ENCODE measurements around the gene FBXL13.
"Not testable (repeated sequence)": the region's sequence is repeated elsewhere in the genome, so short reads cannot be mapped to it uniquely, and the experiment has no call there.

The FBXL13 gene

GRCh38 chr7:102791831-102792230 lies 282.8 kb downstream of the FBXL13 start:
- not testable (repeated sequence) for H3K4me3 ChIP-seq (ENCODE audit: low read depth, low read length); H3K27me3 ChIP-seq (ENCODE audit: control insufficient read depth, insufficient read depth, low read length); H3K36me3 ChIP-seq (ENCODE audit: control insufficient read depth, insufficient read depth, low read length); H3K9me3 ChIP-seq (ENCODE audit: control insufficient read depth, insufficient read depth, low read length); H3K27ac ChIP-seq (ENCODE audit: low read depth, low read length); H3K4me1 ChIP-seq (ENCODE audit: control insufficient read depth, insufficient read depth, low read length); H3K9ac ChIP-seq (ENCODE audit: low read depth, low read length)

- H3K4me3 ChIP-seq (ENCODE audit: low read depth, low read length); H3K27ac ChIP-seq (ENCODE audit: low read depth, low read length); H3K36me3 ChIP-seq (ENCODE audit: control insufficient read depth, insufficient read depth, low read length); H3K27me3 ChIP-seq (ENCODE audit: control insufficient read depth, insufficient read depth, low read length); H3K9me3 ChIP-seq (ENCODE audit: control insufficient read depth, insufficient read depth, low read length); H3K4me1 ChIP-seq (ENCODE audit: control insufficient read depth, insufficient read depth, low read length); H3K9ac ChIP-seq (ENCODE audit: low read depth, low read length): not testable (repeated sequence)
Observed at GRCh38 chr7:102791367-102791766, 283.2 kb downstream of the FBXL13 start.

GRCh38 chr7:102790364-102791100 lies 284.1 kb downstream of the FBXL13 start:
- H3K4me1 ChIP-seq (ENCODE audit: control insufficient read depth, insufficient read depth, low read length); H3K27ac ChIP-seq (ENCODE audit: low read depth, low read length); H3K36me3 ChIP-seq (ENCODE audit: control insufficient read depth, insufficient read depth, low read length); H3K27me3 ChIP-seq (ENCODE audit: control insufficient read depth, insufficient read depth, low read length); H3K4me3 ChIP-seq (ENCODE audit: low read depth, low read length); H3K9me3 ChIP-seq (ENCODE audit: control insufficient read depth, insufficient read depth, low read length); H3K9ac ChIP-seq (ENCODE audit: low read depth, low read length): not testable (repeated sequence)

- H3K4me3 ChIP-seq (ENCODE audit: low read depth, low read length); H3K9me3 ChIP-seq (ENCODE audit: control insufficient read depth, insufficient read depth, low read length); H3K9ac ChIP-seq (ENCODE audit: low read depth, low read length); H3K27me3 ChIP-seq (ENCODE audit: control insufficient read depth, insufficient read depth, low read length); H3K27ac ChIP-seq (ENCODE audit: low read depth, low read length); H3K4me1 ChIP-seq (ENCODE audit: control insufficient read depth, insufficient read depth, low read length); H3K36me3 ChIP-seq (ENCODE audit: control insufficient read depth, insufficient read depth, low read length): not testable (repeated sequence)
Observed at GRCh38 chr7:102788770-102789169, 285.8 kb downstream of the FBXL13 start.

GRCh38 chr7:102780926-102781325 lies 293.7 kb downstream of the FBXL13 start:
- H3K9ac ChIP-seq (ENCODE audit: low read depth, low read length); H3K27ac ChIP-seq (ENCODE audit: low read depth, low read length); H3K4me1 ChIP-seq (ENCODE audit: control insufficient read depth, insufficient read depth, low read length); H3K27me3 ChIP-seq (ENCODE audit: control insufficient read depth, insufficient read depth, low read length); H3K36me3 ChIP-seq (ENCODE audit: control insufficient read depth, insufficient read depth, low read length); H3K4me3 ChIP-seq (ENCODE audit: low read depth, low read length): not testable (repeated sequence)
- H3K9me3 ChIP-seq (ENCODE audit: control insufficient read depth, insufficient read depth, low read length) = peaks cover 11% of the 10 kb centered on the region

GRCh38 chr7:102778663-102779062 lies 295.9 kb downstream of the FBXL13 start:
- H3K4me1 ChIP-seq (ENCODE audit: control insufficient read depth, insufficient read depth, low read length); H3K27ac ChIP-seq (ENCODE audit: low read depth, low read length); H3K9ac ChIP-seq (ENCODE audit: low read depth, low read length); H3K27me3 ChIP-seq (ENCODE audit: control insufficient read depth, insufficient read depth, low read length); H3K36me3 ChIP-seq (ENCODE audit: control insufficient read depth, insufficient read depth, low read length); H3K4me3 ChIP-seq (ENCODE audit: low read depth, low read length): not testable (repeated sequence)
- H3K9me3 ChIP-seq (ENCODE audit: control insufficient read depth, insufficient read depth, low read length) = peaks cover 11% of the 10 kb centered on the region

- H3K27ac ChIP-seq (ENCODE audit: low read depth, low read length); H3K27me3 ChIP-seq (ENCODE audit: control insufficient read depth, insufficient read depth, low read length): not testable (repeated sequence)
Observed at GRCh38 chr7:102776217-102776616, 298.4 kb downstream of the FBXL13 start.

GRCh38 chr7:102770467-102770866 lies 304.1 kb downstream of the FBXL13 start:
- H3K4me3 ChIP-seq (ENCODE audit: low read depth, low read length); H3K9ac ChIP-seq (ENCODE audit: low read depth, low read length); H3K27ac ChIP-seq (ENCODE audit: low read depth, low read length); H3K27me3 ChIP-seq (ENCODE audit: control insufficient read depth, insufficient read depth, low read length); H3K4me1 ChIP-seq (ENCODE audit: control insufficient read depth, insufficient read depth, low read length); H3K9me3 ChIP-seq (ENCODE audit: control insufficient read depth, insufficient read depth, low read length); H3K36me3 ChIP-seq (ENCODE audit: control insufficient read depth, insufficient read depth, low read length): not testable (repeated sequence)

More at GRCh38 chr7:102776217-102776616, 298.4 kb downstream of the FBXL13 start:
- H3K4me1 ChIP-seq (ENCODE audit: control insufficient read depth, insufficient read depth, low read length); H3K9ac ChIP-seq (ENCODE audit: low read depth, low read length); H3K36me3 ChIP-seq (ENCODE audit: control insufficient read depth, insufficient read depth, low read length); H3K4me3 ChIP-seq (ENCODE audit: low read depth, low read length): not testable (repeated sequence)
- peaks cover 11% of the 10 kb centered on the region for H3K9me3 ChIP-seq (ENCODE audit: control insufficient read depth, insufficient read depth, low read length)

- not testable (repeated sequence) for H3K27ac ChIP-seq (ENCODE audit: low read depth, low read length); H3K9ac ChIP-seq (ENCODE audit: low read depth, low read length); H3K36me3 ChIP-seq (ENCODE audit: control insufficient read depth, insufficient read depth, low read length); H3K4me1 ChIP-seq (ENCODE audit: control insufficient read depth, insufficient read depth, low read length); H3K4me3 ChIP-seq (ENCODE audit: low read depth, low read length); H3K9me3 ChIP-seq (ENCODE audit: control insufficient read depth, insufficient read depth, low read length); H3K27me3 ChIP-seq (ENCODE audit: control insufficient read depth, insufficient read depth, low read length)
Observed at GRCh38 chr7:102769657-102770192, 304.9 kb downstream of the FBXL13 start.

GRCh38 chr7:102763295-102763905 lies 311.2 kb downstream of the FBXL13 start:
- not testable (repeated sequence) for H3K9ac ChIP-seq (ENCODE audit: low read depth, low read length); H3K4me1 ChIP-seq (ENCODE audit: control insufficient read depth, insufficient read depth, low read length); H3K27ac ChIP-seq (ENCODE audit: low read depth, low read length)

More at GRCh38 chr7:102763295-102763905, 311.2 kb downstream of the FBXL13 start:
- not testable (repeated sequence) for H3K4me3 ChIP-seq (ENCODE audit: low read depth, low read length); H3K27me3 ChIP-seq (ENCODE audit: control insufficient read depth, insufficient read depth, low read length); H3K36me3 ChIP-seq (ENCODE audit: control insufficient read depth, insufficient read depth, low read length); H3K9me3 ChIP-seq (ENCODE audit: control insufficient read depth, insufficient read depth, low read length)
